ENCODE data around the gene ZSCAN12. TPM values are rescaled to one million over a fixed set of nuclear protein-coding genes. Genes with fewer than 3 reads are reported as not detected.

Gene ZSCAN12
- total and polyA plus RNA-seq, 2 donors (not counting 1 experiment from before 2014, with no cell fraction given) = 4.7 to 9.6 TPM

DNA sequence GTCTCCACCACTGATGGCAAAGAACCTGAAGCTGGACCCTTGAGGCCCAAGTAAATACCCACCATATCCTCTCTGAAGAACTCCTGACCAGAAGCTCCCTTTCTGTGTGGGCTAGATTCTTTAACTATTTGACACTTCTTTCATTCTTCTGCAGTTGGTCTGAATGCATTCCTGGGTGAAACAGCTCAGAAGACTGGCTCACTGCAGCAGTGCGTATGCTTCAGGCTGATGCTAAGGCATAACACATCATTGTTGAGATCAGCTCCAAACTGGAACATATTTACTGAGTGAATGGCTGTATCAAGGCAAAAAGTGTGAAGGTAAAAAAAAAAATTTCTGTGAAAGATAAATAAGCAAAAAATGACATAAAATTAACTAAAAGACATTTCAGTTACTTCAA lies 24.0 kb upstream of the ZSCAN12 start:
- H3K36me3 ChIP-seq (ENCODE audit: control insufficient read depth, insufficient read depth, low read length) = no peaks in the 10 kb centered on the region
- no peaks in the 10 kb centered on the region for H3K27me3 ChIP-seq (ENCODE audit: control insufficient read depth, insufficient read depth, low read length)

DNA sequence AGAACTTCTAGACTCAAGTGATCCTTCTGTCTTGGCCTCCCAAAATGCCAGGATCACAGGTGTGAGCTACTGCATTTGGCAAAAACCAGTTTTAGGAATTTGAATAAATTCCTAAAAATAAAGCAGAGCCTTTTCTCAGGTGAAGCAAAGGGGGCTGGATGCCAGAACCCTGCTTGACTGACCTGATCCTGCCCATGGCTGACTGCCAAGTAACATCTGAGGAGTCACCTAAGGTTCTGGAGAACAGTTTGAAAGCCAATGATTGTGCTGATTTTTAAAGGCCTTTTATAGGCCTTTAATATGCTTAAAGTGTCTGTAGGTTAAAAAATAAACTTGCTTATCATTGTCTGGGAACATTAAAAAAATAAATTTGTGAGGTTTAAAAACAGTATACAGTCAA lies 14.1 kb upstream of the ZSCAN12 start:
- H3K9ac ChIP-seq (ENCODE audit: insufficient read depth, low read length) = no peak overlapping the region
- H3K9me3 ChIP-seq (ENCODE audit: control insufficient read depth, insufficient read depth, low read depth, low read length) = no peaks in the 10 kb centered on the region
- H3K27me3 ChIP-seq (ENCODE audit: control insufficient read depth, insufficient read depth, low read length) = no peaks in the 10 kb centered on the region
- H3K27ac ChIP-seq (ENCODE audit: insufficient read depth, low read length) = no peak overlapping the region
- H2AFZ ChIP-seq (ENCODE audit: low read length) = no peak overlapping the region
- H3K79me2 ChIP-seq (ENCODE audit: control insufficient read depth, insufficient read depth, low read length) = no peaks in the 10 kb centered on the region
- no peaks in the 10 kb centered on the region for H3K4me1 ChIP-seq (ENCODE audit: control insufficient read depth, extremely low read depth, insufficient read depth, low read length)
- H3K4me2 ChIP-seq (ENCODE audit: extremely low read depth, insufficient read depth, low read length) = no peak overlapping the region
- no peaks in the 10 kb centered on the region for H4K20me1 ChIP-seq (ENCODE audit: control insufficient read depth, extremely low read depth, insufficient read depth, low read length)
- H3K36me3 ChIP-seq (ENCODE audit: control insufficient read depth, insufficient read depth, low read length) = no peaks in the 10 kb centered on the region
- H3K4me3 ChIP-seq (replicated peaks in 1 of 4; ENCODE audit: control extremely low read depth in 1 of 4, insufficient read depth in 1 of 4, low read depth in 3 of 4, low read length in 4 of 4) = no peak overlapping the region
- TF ChIP-seq, protein P1, sequence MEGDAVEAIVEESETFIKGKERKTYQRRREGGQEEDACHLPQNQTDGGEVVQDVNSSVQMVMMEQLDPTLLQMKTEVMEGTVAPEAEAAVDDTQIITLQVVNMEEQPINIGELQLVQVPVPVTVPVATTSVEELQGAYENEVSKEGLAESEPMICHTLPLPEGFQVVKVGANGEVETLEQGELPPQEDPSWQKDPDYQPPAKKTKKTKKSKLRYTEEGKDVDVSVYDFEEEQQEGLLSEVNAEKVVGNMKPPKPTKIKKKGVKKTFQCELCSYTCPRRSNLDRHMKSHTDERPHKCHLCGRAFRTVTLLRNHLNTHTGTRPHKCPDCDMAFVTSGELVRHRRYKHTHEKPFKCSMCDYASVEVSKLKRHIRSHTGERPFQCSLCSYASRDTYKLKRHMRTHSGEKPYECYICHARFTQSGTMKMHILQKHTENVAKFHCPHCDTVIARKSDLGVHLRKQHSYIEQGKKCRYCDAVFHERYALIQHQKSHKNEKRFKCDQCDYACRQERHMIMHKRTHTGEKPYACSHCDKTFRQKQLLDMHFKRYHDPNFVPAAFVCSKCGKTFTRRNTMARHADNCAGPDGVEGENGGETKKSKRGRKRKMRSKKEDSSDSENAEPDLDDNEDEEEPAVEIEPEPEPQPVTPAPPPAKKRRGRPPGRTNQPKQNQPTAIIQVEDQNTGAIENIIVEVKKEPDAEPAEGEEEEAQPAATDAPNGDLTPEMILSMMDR (conservative IDR thresholded peaks at IDR 0.05 in 1 of 2, IDR thresholded peaks at IDR 0.05 in 1 of 2; ENCODE audit: low read depth in 1 of 2, low read length in 2 of 2) = no peak
- TF ChIP-seq EZH2 (IDR thresholded peaks at IDR 0.05; ENCODE audit: low read length, missing control alignments) = no peak
- DNase-seq (ENCODE audit: low read depth in 2 of 2) = no peak

More for the DNA sequence above, 24.0 kb upstream of the ZSCAN12 start:
- no peaks in the 10 kb centered on the region for H3K9me3 ChIP-seq (ENCODE audit: control insufficient read depth, insufficient read depth, low read depth, low read length)
- no peak overlapping the region for H3K27ac ChIP-seq (ENCODE audit: insufficient read depth, low read length)
- H3K4me2 ChIP-seq (ENCODE audit: extremely low read depth, insufficient read depth, low read length) = no peak overlapping the region
- no peak overlapping the region for H3K9ac ChIP-seq (ENCODE audit: insufficient read depth, low read length)
- no peak overlapping the region for H2AFZ ChIP-seq (ENCODE audit: low read length)
- no peaks in the 10 kb centered on the region for H3K4me1 ChIP-seq (ENCODE audit: control insufficient read depth, extremely low read depth, insufficient read depth, low read length)
- no peak for DNase-seq (ENCODE audit: low read depth in 2 of 2)
- TF ChIP-seq EZH2 (IDR thresholded peaks at IDR 0.05; ENCODE audit: low read length, missing control alignments) = no peak
- no peak overlapping the region for H3K4me3 ChIP-seq (replicated peaks in 1 of 4; ENCODE audit: control extremely low read depth in 1 of 4, insufficient read depth in 1 of 4, low read depth in 3 of 4, low read length in 4 of 4)
- H4K20me1 ChIP-seq (ENCODE audit: control insufficient read depth, extremely low read depth, insufficient read depth, low read length) = no peaks in the 10 kb centered on the region
- no peaks in the 10 kb centered on the region for H3K79me2 ChIP-seq (ENCODE audit: control insufficient read depth, insufficient read depth, low read length)

DNA sequence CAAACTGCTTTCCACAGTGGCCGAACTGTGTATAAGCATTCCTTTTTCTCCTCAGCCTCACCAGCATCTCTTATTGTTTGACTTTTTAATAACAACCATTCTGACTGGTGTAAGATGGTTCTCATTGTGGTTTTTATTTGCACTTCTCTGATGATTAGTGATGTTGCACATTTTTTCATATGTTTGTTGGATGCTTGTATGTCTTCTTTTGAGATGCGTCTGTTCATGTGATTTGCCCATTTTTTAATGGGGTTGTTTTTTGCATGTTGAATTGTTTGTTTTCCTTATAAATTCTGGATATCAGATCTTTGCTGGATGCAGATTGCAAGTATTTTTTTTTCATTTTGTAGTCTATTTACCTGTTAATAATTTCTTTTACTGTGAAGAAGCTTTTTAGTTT lies 11.2 kb upstream of the ZSCAN12 start:
- no peak for DNase-seq (ENCODE audit: low read depth in 2 of 2)
- no peak overlapping the region for H2AFZ ChIP-seq (ENCODE audit: low read length)
- H4K20me1 ChIP-seq (ENCODE audit: control insufficient read depth, extremely low read depth, insufficient read depth, low read length) = no peaks in the 10 kb centered on the region
- no peaks in the 10 kb centered on the region for H3K79me2 ChIP-seq (ENCODE audit: control insufficient read depth, insufficient read depth, low read length)
- no peaks in the 10 kb centered on the region for H3K27me3 ChIP-seq (ENCODE audit: control insufficient read depth, insufficient read depth, low read length)
- TF ChIP-seq, protein P1 (conservative IDR thresholded peaks at IDR 0.05 in 1 of 2, IDR thresholded peaks at IDR 0.05 in 1 of 2; ENCODE audit: low read depth in 1 of 2, low read length in 2 of 2) = no peak
- TF ChIP-seq EZH2 (IDR thresholded peaks at IDR 0.05; ENCODE audit: low read length, missing control alignments) = no peak
- H3K4me3 ChIP-seq (replicated peaks in 1 of 4; ENCODE audit: control extremely low read depth in 1 of 4, insufficient read depth in 1 of 4, low read depth in 3 of 4, low read length in 4 of 4) = no peak overlapping the region
- H3K9me3 ChIP-seq (ENCODE audit: control insufficient read depth, insufficient read depth, low read depth, low read length) = no peaks in the 10 kb centered on the region
- H3K27ac ChIP-seq (ENCODE audit: insufficient read depth, low read length) = no peak overlapping the region
- no peak overlapping the region for H3K4me2 ChIP-seq (ENCODE audit: extremely low read depth, insufficient read depth, low read length)
- no peaks in the 10 kb centered on the region for H3K4me1 ChIP-seq (ENCODE audit: control insufficient read depth, extremely low read depth, insufficient read depth, low read length)
- H3K9ac ChIP-seq (ENCODE audit: insufficient read depth, low read length) = no peak overlapping the region
- H3K36me3 ChIP-seq (ENCODE audit: control insufficient read depth, insufficient read depth, low read length) = no peaks in the 10 kb centered on the region
